Erythroblast (primary cell): ENCODE measurements around the gene NOS3.

ENCODE experiments used
- GATA1 ChIP-seq: IDR thresholded peaks from 2 replicates; pipeline ENCODE4 v1.6.1; 2011; ENCODE audit warnings: low read depth, mild to moderate bottlenecking, control low read depth, low read length, moderate library complexity
- POLR2A ChIP-seq: IDR thresholded peaks from 2 replicates; pipeline ENCODE4 v1.6.1; 2011; ENCODE audit warnings: mild to moderate bottlenecking, low read length

DNA sequence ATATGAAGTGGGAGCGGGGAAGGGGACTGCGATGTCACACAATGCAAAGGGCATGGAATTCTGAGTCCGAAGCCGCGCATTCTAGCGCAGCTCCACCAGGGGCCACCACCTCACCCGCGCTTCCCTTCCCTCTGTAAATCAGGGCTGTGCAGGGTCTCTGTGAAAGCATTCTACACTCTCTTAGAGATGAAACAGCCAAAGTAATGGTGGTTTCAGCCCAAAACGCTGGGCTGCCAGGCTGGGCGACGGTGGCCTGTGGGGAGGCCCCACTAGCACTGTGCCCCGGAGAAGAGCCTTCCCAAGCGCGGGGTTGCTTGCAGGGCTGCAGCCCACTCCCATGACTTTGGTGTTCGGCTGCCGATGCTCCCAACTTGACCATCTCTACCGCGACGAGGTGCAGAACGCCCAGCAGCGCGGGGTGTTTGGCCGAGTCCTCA, 22.1 kb downstream of the NOS3 start:
- no peak for TF ChIP-seq POLR2A
- no peak for TF ChIP-seq GATA1
